ENCODE data around the gene PLCB2. TPM values are rescaled to one million over a fixed set of nuclear protein-coding genes. Genes with fewer than 3 reads are reported as not detected.

The PLCB2 gene
- total RNA-seq, 1 donor from 2014 or later = 9.8 TPM

- Mint-ChIP-seq H3K9me3 (no peaks in the 10 kb centered on the region), H3K4me3 (no peak overlapping the region), H3K36me3 (no peaks in the 10 kb centered on the region), H3K27me3 (ENCODE audit: low read depth) (peaks cover 19% of the 10 kb centered on the region), H3K27ac (no peak overlapping the region), H3K4me1 (peaks cover 9% of the 10 kb centered on the region)
- TF ChIP-seq CTCF (IDR thresholded peaks at IDR 0.05; ENCODE audit: unreplicated experiment) = no peak
- DNase-seq (ENCODE audit: low spot score in 2 of 2, unreplicated experiment in 2 of 2) = no peak
Measured at GRCh38 chr15:40352281-40352901, 44.7 kb upstream of the PLCB2 start.

- DNase-seq (ENCODE audit: low spot score in 2 of 2, unreplicated experiment in 2 of 2) = no peak
- no peak overlapping the region for H3K27ac Mint-ChIP-seq
- no peak overlapping the region for H3K4me3 Mint-ChIP-seq
- no peaks in the 10 kb centered on the region for H3K9me3 Mint-ChIP-seq
- peaks cover 9% of the 10 kb centered on the region for H3K4me1 Mint-ChIP-seq
- no peak for TF ChIP-seq CTCF (IDR thresholded peaks at IDR 0.05; ENCODE audit: unreplicated experiment)
- no peaks in the 10 kb centered on the region for H3K36me3 Mint-ChIP-seq
- peaks cover 8% of the 10 kb centered on the region for H3K27me3 Mint-ChIP-seq (ENCODE audit: low read depth)
Measured at GRCh38 chr15:40349163-40349562, 41.4 kb upstream of the PLCB2 start.

GRCh38 chr15:40348474-40348870 lies 40.7 kb upstream of the PLCB2 start:
- Mint-ChIP-seq H3K36me3 (no peaks in the 10 kb centered on the region), H3K4me1 (peaks cover 10% of the 10 kb centered on the region), H3K4me3 (no peak overlapping the region), H3K27ac (no peak overlapping the region), H3K27me3 (ENCODE audit: low read depth) (peaks cover 5% of the 10 kb centered on the region), H3K9me3 (no peaks in the 10 kb centered on the region)
- no peak for DNase-seq (ENCODE audit: low spot score in 2 of 2, unreplicated experiment in 2 of 2)
- TF ChIP-seq CTCF (IDR thresholded peaks at IDR 0.05; ENCODE audit: unreplicated experiment) = no peak

- H3K4me1 Mint-ChIP-seq = peaks cover 17% of the 10 kb centered on the region
- no peak overlapping the region for H3K4me3 Mint-ChIP-seq
- DNase-seq (ENCODE audit: low spot score in 2 of 2, unreplicated experiment in 2 of 2) = no peak
- H3K36me3 Mint-ChIP-seq = no peaks in the 10 kb centered on the region
- peaks cover 5% of the 10 kb centered on the region for H3K27me3 Mint-ChIP-seq (ENCODE audit: low read depth)
- no peaks in the 10 kb centered on the region for H3K9me3 Mint-ChIP-seq
- H3K27ac Mint-ChIP-seq = no peak overlapping the region
- TF ChIP-seq CTCF (IDR thresholded peaks at IDR 0.05; ENCODE audit: unreplicated experiment) = no peak
Measured at GRCh38 chr15:40347559-40348473, 40.1 kb upstream of the PLCB2 start.

- Mint-ChIP-seq H3K9me3 (no peaks in the 10 kb centered on the region), H3K27ac (no peak overlapping the region), H3K4me3 (no peak overlapping the region), H3K27me3 (ENCODE audit: low read depth) (peaks cover 1% of the 10 kb centered on the region), H3K4me1 (peaks cover 20% of the 10 kb centered on the region), H3K36me3 (no peaks in the 10 kb centered on the region)
- TF ChIP-seq CTCF (IDR thresholded peaks at IDR 0.05; ENCODE audit: unreplicated experiment) = no peak
- no peak for DNase-seq (ENCODE audit: low spot score in 2 of 2, unreplicated experiment in 2 of 2)
Measured at GRCh38 chr15:40346579-40347558, 39.1 kb upstream of the PLCB2 start.

Data from mesothelial cell of epicardium (in vitro differentiated cells).